CD14-positive monocyte (primary cell): Measurements from ENCODE around the gene PDE1A. TPM values are rescaled to one million over a fixed set of nuclear protein-coding genes. Genes with fewer than 3 reads are reported as not detected.

Experiments used
- DNase-seq, 3 donors: peaks; one replicate each; pipeline ENCODE4 v3.0.0-alpha.2; 2011 to 2022
- H2AFZ ChIP-seq: 2 replicates; pipeline ENCODE4 v1.6.0; 2012; ENCODE audit warnings: mild to moderate bottlenecking, low read depth, low read length, inconsistent platforms; ENCODE audit not compliant: insufficient read depth, poor library complexity, severe bottlenecking
- H3K27ac ChIP-seq, 2 donors: 1 replicate in 1 of 2; 2 replicates in 1 of 2; pipeline ENCODE4 v1.5.1; 2012 to 2013; ENCODE audit warnings: low read length in 2 of 2, control low read depth in 1 of 2, inconsistent platforms in 1 of 2, low read depth in 1 of 2, mild to moderate bottlenecking in 1 of 2
- H3K27me3 ChIP-seq, 2 donors: one replicate each; pipeline versions ENCODE4 v1.6.0 to v1.6.1; 2011 to 2013; ENCODE audit warnings: low read length in 2 of 2; ENCODE audit not compliant: control insufficient read depth in 2 of 2, insufficient read depth in 2 of 2
- H3K36me3 ChIP-seq, 2 donors: replicated peaks in 1 of 2; 1 replicate in 1 of 2; 2 replicates in 1 of 2; pipeline versions ENCODE4 v1.5.1 to v1.6.1; 2012 to 2013; ENCODE audit warnings: low read length in 2 of 2, control low read depth in 1 of 2, inconsistent platforms in 1 of 2, mild to moderate bottlenecking in 1 of 2; ENCODE audit not compliant: insufficient read depth in 2 of 2, control insufficient read depth in 1 of 2
- H3K4me1 ChIP-seq, 2 donors: 1 replicate in 1 of 2; 2 replicates in 1 of 2; pipeline versions ENCODE4 v1.5.1 to v1.6.1; 2012 to 2013; ENCODE audit warnings: low read length in 2 of 2, control low read depth in 1 of 2, inconsistent platforms in 1 of 2, mild to moderate bottlenecking in 1 of 2, moderate library complexity in 1 of 2; ENCODE audit not compliant: insufficient read depth in 2 of 2, control insufficient read depth in 1 of 2
- H3K4me2 ChIP-seq: replicated peaks from 2 replicates; pipeline ENCODE3; 2012; ENCODE audit warnings: low read length, moderate library complexity, mild to moderate bottlenecking; ENCODE audit not compliant: poor library complexity, severe bottlenecking; ENCODE audit errors: extremely low read depth
- H3K4me3 ChIP-seq, 3 experiments: fragments of 200-600 bp in 1 of 3; sonication (generic) in 1 of 3; replicated peaks in 1 of 3; 1 replicate in 2 of 3; 2 replicates in 1 of 3; pipeline ENCODE4 v1.5.1; 2011 to 2013; ENCODE audit warnings: low read length in 3 of 3, mild to moderate bottlenecking in 3 of 3, control low read depth in 2 of 3, low read depth in 2 of 3, inconsistent platforms in 1 of 3, moderate library complexity in 1 of 3
- H3K79me2 ChIP-seq: 2 replicates; pipeline ENCODE4 v1.6.0; 2012; ENCODE audit warnings: mild to moderate bottlenecking, control low read depth, inconsistent platforms, low read length, moderate library complexity; ENCODE audit not compliant: insufficient read depth
- H3K9ac ChIP-seq: 2 replicates; pipeline ENCODE4 v1.6.0; 2017; ENCODE audit warnings: low read length, mild to moderate bottlenecking; ENCODE audit not compliant: insufficient read depth, poor library complexity, severe bottlenecking
- H3K9me3 ChIP-seq, 2 donors: replicated peaks in 1 of 2; 1 replicate in 1 of 2; 2 replicates in 1 of 2; pipeline versions ENCODE4 v1.5.1 to v1.6.1; 2012 to 2013; ENCODE audit warnings: low read length in 2 of 2, control low read depth in 1 of 2; ENCODE audit not compliant: control insufficient read depth in 1 of 2, insufficient read depth in 1 of 2
- H4K20me1 ChIP-seq: 2 replicates; pipeline ENCODE4 v1.6.0; 2012; ENCODE audit warnings: mild to moderate bottlenecking, low read length, control low read depth, moderate library complexity; ENCODE audit not compliant: insufficient read depth
- H3K27ac Mint-ChIP-seq, 7 donors: one replicate each; pipeline ENCODE4 v1.8.0; 2020; ENCODE audit warnings: mild to moderate bottlenecking in 7 of 7, mixed read lengths in 7 of 7, moderate library complexity in 6 of 7, inconsistent platforms in 2 of 7
- H3K27me3 Mint-ChIP-seq, 3 donors: one replicate each; pipeline ENCODE4 v1.8.0; 2021 to 2022; ENCODE audit warnings: low read depth in 3 of 3, mild to moderate bottlenecking in 3 of 3, mixed read lengths in 3 of 3, moderate library complexity in 3 of 3, inconsistent platforms in 1 of 3
- H3K36me3 Mint-ChIP-seq, 2 donors: one replicate each; pipeline ENCODE4 v1.8.0; 2020; ENCODE audit warnings: mixed read lengths in 2 of 2, inconsistent platforms in 1 of 2, mild to moderate bottlenecking in 1 of 2
- H3K4me1 Mint-ChIP-seq: one replicate; pipeline ENCODE4 v1.8.0; 2020; ENCODE audit warnings: mild to moderate bottlenecking, mixed read lengths
- H3K4me3 Mint-ChIP-seq, 2 donors: one replicate each; pipeline ENCODE4 v1.8.0; 2020; ENCODE audit warnings: mild to moderate bottlenecking in 2 of 2, mixed read lengths in 2 of 2, moderate library complexity in 1 of 2
- H3K9me3 Mint-ChIP-seq, 7 donors: one replicate each; pipeline ENCODE4 v1.8.0; 2020 to 2022; ENCODE audit warnings: mixed read lengths in 7 of 7, mild to moderate bottlenecking in 6 of 7, moderate library complexity in 6 of 7, inconsistent platforms in 2 of 7
- WGBS: methylation state at CpG from one replicate; pipeline ENCODE4 v1.1.5; 2013; ENCODE audit warnings: missing lambda C conversion rate; ENCODE audit not compliant: insufficient coverage; 5-methylcytosine and 5-hydroxymethylcytosine counted together
- intact Hi-C, 2 donors: fragments of 100-400 bp; cut with micrococcal nuclease; formaldehyde crosslinking; loops; one replicate each; pipeline versions ENCODE4 v1.15.0 to v1.15.1; 2023
- polyA plus RNA-seq, 3 donors: library from polyadenylated mRNA; depleted of rRNA in 1 of 3; unstranded in 2 of 3; stranded (reverse) in 1 of 3; fragments of 300-500 nt in 2 of 3; fragments of >200 nt in 1 of 3; fragmentation: Illumina TruSeq in 2 of 3; gene quantifications; 1 replicate in 2 of 3; 2 replicates in 1 of 3; pipeline ENCODE4 v1.2.3, GENCODE V29; 2012 to 2021
- TF ChIP-seq, protein P1 (sequence below): fragments of 200-600 bp; IDR thresholded peaks from one replicate; pipeline ENCODE4 v1.8.0; 2022; ENCODE audit warnings: antibody characterized with exemption, mild to moderate bottlenecking

Gene PDE1A
- polyA plus RNA-seq, 3 donors, result not detected

DNA sequence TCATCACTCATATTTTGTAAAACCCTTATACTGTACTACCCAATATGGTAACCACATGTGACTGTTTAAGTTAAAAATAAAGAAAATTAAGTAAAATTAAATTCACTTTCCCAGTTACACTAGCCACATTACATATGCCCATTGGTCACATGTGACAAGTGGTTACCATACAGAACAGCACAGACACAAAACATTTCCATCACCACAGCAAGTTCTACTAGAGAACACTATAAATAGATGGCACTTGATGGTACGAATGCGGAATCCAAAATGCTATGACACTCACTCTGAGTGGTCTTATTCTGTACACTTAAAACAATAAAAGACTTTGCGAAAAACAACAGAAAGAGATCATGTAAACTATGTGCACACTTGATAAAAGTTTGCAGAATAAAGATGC lies 202.2 kb downstream of the PDE1A start:
- Histone ChIP-seq H3K79me2 (no peaks in the 10 kb centered on the region), H3K9me3 (no peaks in the 10 kb centered on the region), H3K27me3 (no peaks in the 10 kb centered on the region), H3K9ac (no peak overlapping the region), H3K4me2 (no peak overlapping the region), H3K36me3 (no peaks in the 10 kb centered on the region), H3K27ac (no peak overlapping the region), H3K4me3 (no peak overlapping the region), H4K20me1 (no peaks in the 10 kb centered on the region), H3K4me1 (no peaks in the 10 kb centered on the region), H2AFZ (no peak overlapping the region)
- no peak overlapping the region for H3K4me3 Mint-ChIP-seq
- DNase-seq, result no peak
- no CpG with 5 or more reads among the region's 3 CpGs for WGBS
- H3K9me3 Mint-ChIP-seq, result peaks cover 0 to 3% (median 0%) of the 10 kb centered on the region in 7 donors
- H3K4me1 Mint-ChIP-seq, result peaks cover 2% of the 10 kb centered on the region
- H3K27ac Mint-ChIP-seq, result no peak overlapping the region
- intact Hi-C loops, result no loop called here
- TF ChIP-seq, protein P1, sequence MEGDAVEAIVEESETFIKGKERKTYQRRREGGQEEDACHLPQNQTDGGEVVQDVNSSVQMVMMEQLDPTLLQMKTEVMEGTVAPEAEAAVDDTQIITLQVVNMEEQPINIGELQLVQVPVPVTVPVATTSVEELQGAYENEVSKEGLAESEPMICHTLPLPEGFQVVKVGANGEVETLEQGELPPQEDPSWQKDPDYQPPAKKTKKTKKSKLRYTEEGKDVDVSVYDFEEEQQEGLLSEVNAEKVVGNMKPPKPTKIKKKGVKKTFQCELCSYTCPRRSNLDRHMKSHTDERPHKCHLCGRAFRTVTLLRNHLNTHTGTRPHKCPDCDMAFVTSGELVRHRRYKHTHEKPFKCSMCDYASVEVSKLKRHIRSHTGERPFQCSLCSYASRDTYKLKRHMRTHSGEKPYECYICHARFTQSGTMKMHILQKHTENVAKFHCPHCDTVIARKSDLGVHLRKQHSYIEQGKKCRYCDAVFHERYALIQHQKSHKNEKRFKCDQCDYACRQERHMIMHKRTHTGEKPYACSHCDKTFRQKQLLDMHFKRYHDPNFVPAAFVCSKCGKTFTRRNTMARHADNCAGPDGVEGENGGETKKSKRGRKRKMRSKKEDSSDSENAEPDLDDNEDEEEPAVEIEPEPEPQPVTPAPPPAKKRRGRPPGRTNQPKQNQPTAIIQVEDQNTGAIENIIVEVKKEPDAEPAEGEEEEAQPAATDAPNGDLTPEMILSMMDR, result no peak
- H3K27me3 Mint-ChIP-seq, result no peaks in the 10 kb centered on the region
- no peaks in the 10 kb centered on the region for H3K36me3 Mint-ChIP-seq

DNA sequence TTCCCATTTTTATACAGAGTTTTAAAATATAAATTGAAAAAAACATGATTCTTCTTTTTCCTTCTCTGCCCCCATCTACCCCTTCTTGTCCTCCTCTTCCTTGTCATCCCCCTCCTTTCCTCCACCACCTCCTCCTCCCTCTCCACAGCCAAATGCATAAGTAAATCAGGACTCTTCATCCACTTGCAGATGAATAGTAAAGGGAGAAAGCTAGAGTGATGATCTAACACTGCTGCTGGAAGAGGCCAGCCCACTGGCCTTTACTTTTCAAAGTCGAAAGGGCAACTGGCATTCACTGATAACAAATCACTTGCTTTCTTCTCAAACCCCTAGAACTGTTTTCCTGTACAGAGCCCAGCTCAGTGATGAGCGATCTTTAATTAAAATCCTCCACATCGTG lies 205.8 kb downstream of the PDE1A start:
- H3K36me3 ChIP-seq, result no peaks in the 10 kb centered on the region
- Mint-ChIP-seq H3K27me3 (no peaks in the 10 kb centered on the region), H3K4me1 (no peaks in the 10 kb centered on the region), H3K4me3 (no peak overlapping the region), H3K27ac (no peak overlapping the region), H3K9me3 (peaks cover 0 to 3% (median 0%) of the 10 kb centered on the region in 7 donors), H3K36me3 (no peaks in the 10 kb centered on the region)
- TF ChIP-seq, protein P1, result no peak
- WGBS, result no CpG with 5 or more reads among the region's 3 CpGs
- H3K4me2 ChIP-seq, result no peak overlapping the region
- no peaks in the 10 kb centered on the region for H3K9me3 ChIP-seq
- intact Hi-C loops, result no loop called here
- H4K20me1 ChIP-seq, result no peaks in the 10 kb centered on the region
- H3K4me1 ChIP-seq, result no peaks in the 10 kb centered on the region
- no peak overlapping the region for H3K9ac ChIP-seq
- no peak for DNase-seq
- H3K27me3 ChIP-seq, result no peaks in the 10 kb centered on the region
- no peaks in the 10 kb centered on the region for H3K79me2 ChIP-seq
- H3K27ac ChIP-seq, result no peak overlapping the region
- H3K4me3 ChIP-seq, result no peak overlapping the region
- no peak overlapping the region for H2AFZ ChIP-seq
